Neuronal stem cell (in vitro differentiated cells): ENCODE data around the gene SMCO3. TPM values are rescaled to one million over a fixed set of nuclear protein-coding genes. Genes with fewer than 3 reads are reported as not detected.
A peak's percentile ranks its signal among the peaks of the same experiment; 100 is the strongest.

Experiments
- DNase-seq: peaks from one replicate; pipeline ENCODE4 v3.0.0-alpha.2; 2013; ENCODE audit warnings: low spot score
- H2AFZ ChIP-seq: one replicate; pipeline ENCODE4 v1.6.1; 2013; ENCODE audit warnings: mild to moderate bottlenecking, low read length, inconsistent platforms
- H2AK5ac ChIP-seq: 2 replicates; pipeline ENCODE4 v1.6.1; 2013; ENCODE audit warnings: low read depth, mild to moderate bottlenecking, inconsistent platforms, low read length, moderate library complexity, mixed read lengths
- H2BK120ac ChIP-seq: 2 replicates; pipeline ENCODE4 v1.6.1; 2013; ENCODE audit warnings: low read depth, mild to moderate bottlenecking, inconsistent platforms, low read length, moderate library complexity, mixed read lengths
- H2BK12ac ChIP-seq: one replicate; pipeline ENCODE4 v1.6.1; 2013; ENCODE audit warnings: low read length, inconsistent platforms
- H2BK15ac ChIP-seq: 2 replicates; pipeline ENCODE4 v1.6.1; 2013; ENCODE audit warnings: mild to moderate bottlenecking, low read length, inconsistent platforms, mixed read lengths
- H2BK5ac ChIP-seq: one replicate; pipeline ENCODE4 v1.6.1; 2013; ENCODE audit warnings: inconsistent platforms, mild to moderate bottlenecking, low read length, moderate library complexity
- H3K14ac ChIP-seq: one replicate; pipeline ENCODE4 v1.6.1; 2013; ENCODE audit warnings: low read length, inconsistent platforms
- H3K18ac ChIP-seq: 2 replicates; pipeline ENCODE4 v1.6.1; 2013; ENCODE audit warnings: low read length, inconsistent platforms
- H3K23ac ChIP-seq: 2 replicates; pipeline ENCODE4 v1.6.1; 2013; ENCODE audit warnings: low read depth, mild to moderate bottlenecking, mixed read lengths, low read length, inconsistent platforms; ENCODE audit not compliant: poor library complexity
- H3K27ac ChIP-seq: replicated peaks from 3 replicates; pipeline ENCODE4 v1.5.1; 2013; ENCODE audit warnings: low read length, inconsistent platforms
- H3K27me3 ChIP-seq, 3 experiments: 2 replicates each; pipeline ENCODE4 v1.6.1; 2013; ENCODE audit warnings: low read length in 3 of 3, mild to moderate bottlenecking in 2 of 3, inconsistent platforms in 1 of 3, low read depth in 1 of 3, mixed read lengths in 1 of 3, moderate library complexity in 1 of 3; ENCODE audit not compliant: control insufficient read depth in 3 of 3, insufficient read depth in 3 of 3
- H3K36me3 ChIP-seq, 2 donors: replicated peaks in 1 of 2; 2 replicates each; pipeline ENCODE4 v1.6.1; 2013; ENCODE audit warnings: low read length in 2 of 2; ENCODE audit not compliant: control insufficient read depth in 2 of 2, insufficient read depth in 2 of 2
- H3K4ac ChIP-seq: 2 replicates; pipeline ENCODE4 v1.6.1; 2013; ENCODE audit warnings: inconsistent platforms, mild to moderate bottlenecking, low read length, moderate library complexity
- H3K4me1 ChIP-seq, 2 donors: 1 replicate in 1 of 2; 2 replicates in 1 of 2; pipeline ENCODE4 v1.6.1; 2013; ENCODE audit warnings: low read length in 2 of 2, low read depth in 1 of 2; ENCODE audit not compliant: control insufficient read depth in 2 of 2, insufficient read depth in 1 of 2
- H3K4me2 ChIP-seq: one replicate; pipeline ENCODE4 v1.6.1; 2013; ENCODE audit warnings: mild to moderate bottlenecking, low read length, inconsistent platforms; ENCODE audit not compliant: insufficient read depth, poor library complexity, severe bottlenecking
- H3K4me3 ChIP-seq, 2 donors: 2 replicates each; pipeline ENCODE4 v1.5.1; 2013; ENCODE audit warnings: low read length in 2 of 2, mild to moderate bottlenecking in 2 of 2, inconsistent platforms in 1 of 2, moderate library complexity in 1 of 2
- H3K79me1 ChIP-seq: one replicate; pipeline ENCODE4 v1.6.1; 2013; ENCODE audit warnings: low read depth, mild to moderate bottlenecking, inconsistent platforms, low read length, moderate library complexity
- H3K9ac ChIP-seq: one replicate; pipeline ENCODE4 v1.6.1; 2013; ENCODE audit warnings: mild to moderate bottlenecking, low read depth, low read length, inconsistent platforms; ENCODE audit not compliant: poor library complexity
- H3K9me3 ChIP-seq, 2 donors: replicated peaks in 1 of 2; 2 replicates each; pipeline versions ENCODE3 to v1.6.1; 2013; ENCODE audit warnings: low read length in 2 of 2, mild to moderate bottlenecking in 2 of 2, inconsistent platforms in 1 of 2, low read depth in 1 of 2, mixed read lengths in 1 of 2, moderate library complexity in 1 of 2; ENCODE audit not compliant: control insufficient read depth in 2 of 2, insufficient read depth in 1 of 2
- H4K8ac ChIP-seq: one replicate; pipeline ENCODE4 v1.6.1; 2013; ENCODE audit warnings: low read depth, mild to moderate bottlenecking, inconsistent platforms, low read length, moderate library complexity
- H4K91ac ChIP-seq: one replicate; pipeline ENCODE4 v1.6.1; 2013; ENCODE audit warnings: low read length, low read depth, mild to moderate bottlenecking, inconsistent platforms; ENCODE audit not compliant: poor library complexity
- WGBS, 2 donors: extraction: QIAGEN DNeasy Blood & Tissue Kit; methylation state at CpG; one replicate each; pipeline ENCODE4 v1.1.7; 2013; ENCODE audit warnings: missing lambda C conversion rate in 2 of 2, mixed read lengths in 1 of 2; ENCODE audit not compliant: insufficient read length in 2 of 2, insufficient replicate concordance in 1 of 2; ENCODE audit errors: extremely low coverage in 2 of 2; 5-methylcytosine and 5-hydroxymethylcytosine counted together
- polyA plus RNA-seq, 2 experiments: library from polyadenylated mRNA; stranded (reverse); fragments of 200-250 nt; gene quantifications; one replicate each; pipeline ENCODE4 v1.2.3, GENCODE V29; 2013

The SMCO3 gene
- not detected for polyA plus RNA-seq (2013, experiment 1 of 2)
- polyA plus RNA-seq (2013, experiment 2 of 2): not detected

DNA sequence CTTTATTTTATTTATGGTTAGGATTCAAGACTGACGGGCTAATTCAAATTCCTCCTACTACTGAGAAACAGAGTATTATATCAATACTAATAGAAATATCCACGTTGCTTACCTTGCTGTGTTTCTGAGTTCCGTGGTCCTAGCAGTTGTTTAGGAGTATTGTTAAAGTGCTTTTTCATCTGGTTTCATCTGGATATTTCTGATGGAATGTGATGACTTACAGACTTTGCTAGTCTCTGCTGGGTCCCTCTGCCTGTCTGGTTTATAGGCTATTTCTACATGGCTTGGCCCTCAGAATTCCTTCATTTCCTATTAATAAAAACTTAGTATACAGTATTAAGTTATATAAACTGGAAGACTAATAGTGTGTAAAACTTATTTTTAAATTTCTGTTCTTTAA, at the start of gene SMCO3:
Gene SMCO3, minus strand, starts transcription at position 169 of the 400 bp plus-strand sequence. CDS start 7,502 bp downstream, outside the sequence.
- Histone ChIP-seq H3K79me1 (no peaks in the 10 kb centered on the region), H3K18ac (no peak within 1 kb of the TSS), H4K91ac (no peak within 1 kb of the TSS), H3K4me1 (peaks cover 0 to 3% of the 10 kb centered on the region in 2 donors), H2AK5ac (no peak within 1 kb of the TSS), H3K4me3 (peak within 1 kb of the TSS in 1 of 2 donors; percentile 35), H2BK12ac (no peak within 1 kb of the TSS), H3K14ac (no peak within 1 kb of the TSS), H3K27ac (no peak within 1 kb of the TSS), H2BK120ac (no peak within 1 kb of the TSS), H3K4me2 (no peak within 1 kb of the TSS), H3K23ac (no peak within 1 kb of the TSS), H3K27me3 (no peaks in the 10 kb centered on the region), H3K9ac (no peak within 1 kb of the TSS), H2BK5ac (no peak within 1 kb of the TSS), H2BK15ac (no peak within 1 kb of the TSS), H3K36me3 (no peaks in the 10 kb centered on the region), H3K9me3 (no peaks in the 10 kb centered on the region), H3K4ac (no peak within 1 kb of the TSS), H2AFZ (peak within 1 kb of the TSS; percentile 78), H4K8ac (no peak within 1 kb of the TSS)
- DNase-seq: no peak
- WGBS, 2 donors: no CpG with 5 or more reads among the region's 3 CpGs

- H2BK120ac ChIP-seq: no peak overlapping the region
- no peak overlapping the region for H3K4me2 ChIP-seq
- no peak overlapping the region for H3K27ac ChIP-seq
- no peak overlapping the region for H4K91ac ChIP-seq
- no peak overlapping the region for H2BK12ac ChIP-seq
- H3K9me3 ChIP-seq: no peaks in the 10 kb centered on the region
- H2AK5ac ChIP-seq: no peak overlapping the region
- no peak for DNase-seq
- H3K4me3 ChIP-seq: no peak overlapping the region
- H3K36me3 ChIP-seq: no peaks in the 10 kb centered on the region
- H2AFZ ChIP-seq: no peak overlapping the region
- no peak overlapping the region for H2BK15ac ChIP-seq
- H3K4ac ChIP-seq: no peak overlapping the region
- no peak overlapping the region for H3K23ac ChIP-seq
- no peaks in the 10 kb centered on the region for H3K4me1 ChIP-seq
- no peak overlapping the region for H3K18ac ChIP-seq
- H4K8ac ChIP-seq: no peak overlapping the region
- H3K9ac ChIP-seq: no peak overlapping the region
- no peaks in the 10 kb centered on the region for H3K27me3 ChIP-seq
- no peak overlapping the region for H2BK5ac ChIP-seq
- no peak overlapping the region for H3K14ac ChIP-seq
- no peaks in the 10 kb centered on the region for H3K79me1 ChIP-seq
Observed at GRCh38 chr12:14860490-14860889, 46.5 kb upstream of the SMCO3 start.

- DNase-seq: no peak
Observed at GRCh38 chr12:14858513-14858912, 44.5 kb upstream of the SMCO3 start.

DNA sequence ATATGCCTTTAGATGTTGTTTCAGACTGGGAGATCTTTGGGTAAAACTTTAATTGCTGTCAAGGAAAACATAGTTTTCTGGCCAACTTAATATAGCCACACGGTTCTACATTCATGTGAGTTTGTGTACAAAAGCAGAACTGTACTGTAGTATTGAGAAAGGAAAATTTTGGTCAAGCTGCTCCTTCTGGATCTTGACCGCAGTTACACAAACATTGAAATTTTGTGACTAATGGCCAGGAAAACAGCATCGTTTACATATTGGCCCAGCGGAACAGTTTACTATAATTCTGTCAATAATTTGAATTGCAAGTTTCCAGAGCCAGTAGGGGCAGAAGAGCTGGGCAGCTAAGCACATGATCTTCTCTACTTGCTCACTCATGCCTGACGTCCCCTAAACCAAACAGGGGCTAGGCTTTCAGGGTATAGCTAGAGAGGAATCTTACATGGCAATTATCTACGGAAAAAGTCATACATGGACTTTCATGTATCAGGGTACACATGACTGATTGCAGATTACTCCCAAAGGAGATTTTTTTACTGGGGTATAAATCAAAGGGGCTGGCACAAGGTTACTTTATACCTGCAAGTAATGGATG, 40.7 kb upstream of the SMCO3 start:
- DNase-seq: no peak
- Histone ChIP-seq H2AK5ac (no peak overlapping the region), H3K27me3 (no peaks in the 10 kb centered on the region), H3K4ac (no peak overlapping the region), H2BK120ac (no peak overlapping the region), H3K18ac (no peak overlapping the region), H3K4me3 (no peak overlapping the region), H2BK15ac (no peak overlapping the region), H4K8ac (no peak overlapping the region), H3K36me3 (no peaks in the 10 kb centered on the region), H3K9ac (no peak overlapping the region), H2BK5ac (no peak overlapping the region), H3K4me2 (no peak overlapping the region), H3K4me1 (peaks cover 5 to 8% of the 10 kb centered on the region in 2 donors), H3K14ac (no peak overlapping the region), H3K9me3 (no peaks in the 10 kb centered on the region), H2AFZ (peak overlapping the region; percentile 47), H2BK12ac (no peak overlapping the region), H3K79me1 (no peaks in the 10 kb centered on the region), H3K27ac (no peak overlapping the region), H4K91ac (no peak overlapping the region), H3K23ac (no peak overlapping the region)
- WGBS, 2 donors: no CpG with 5 or more reads among the region's 6 CpGs

More at GRCh38 chr12:14858513-14858912, 44.5 kb upstream of the SMCO3 start:
- Histone ChIP-seq H3K18ac (no peak overlapping the region), H2BK12ac (no peak overlapping the region), H2BK120ac (no peak overlapping the region), H3K23ac (no peak overlapping the region), H3K27ac (no peak overlapping the region), H3K9ac (no peak overlapping the region), H4K91ac (no peak overlapping the region), H3K4me1 (peaks cover 0 to 3% of the 10 kb centered on the region in 2 donors), H3K27me3 (no peaks in the 10 kb centered on the region), H2BK5ac (no peak overlapping the region), H2BK15ac (no peak overlapping the region), H2AK5ac (no peak overlapping the region), H3K79me1 (no peaks in the 10 kb centered on the region), H4K8ac (no peak overlapping the region), H3K4me2 (no peak overlapping the region), H3K9me3 (no peaks in the 10 kb centered on the region), H3K36me3 (no peaks in the 10 kb centered on the region), H3K14ac (no peak overlapping the region), H2AFZ (no peak overlapping the region), H3K4ac (no peak overlapping the region), H3K4me3 (no peak overlapping the region)
- WGBS, 2 donors: no CpG with 5 or more reads among the region's 1 CpG
